ENCODE results near the gene NLRP10.
"Not testable (repeated sequence)": the region's sequence is repeated elsewhere in the genome, so short reads cannot be mapped to it uniquely, and the experiment has no call there.

NLRP10 gene

DNA sequence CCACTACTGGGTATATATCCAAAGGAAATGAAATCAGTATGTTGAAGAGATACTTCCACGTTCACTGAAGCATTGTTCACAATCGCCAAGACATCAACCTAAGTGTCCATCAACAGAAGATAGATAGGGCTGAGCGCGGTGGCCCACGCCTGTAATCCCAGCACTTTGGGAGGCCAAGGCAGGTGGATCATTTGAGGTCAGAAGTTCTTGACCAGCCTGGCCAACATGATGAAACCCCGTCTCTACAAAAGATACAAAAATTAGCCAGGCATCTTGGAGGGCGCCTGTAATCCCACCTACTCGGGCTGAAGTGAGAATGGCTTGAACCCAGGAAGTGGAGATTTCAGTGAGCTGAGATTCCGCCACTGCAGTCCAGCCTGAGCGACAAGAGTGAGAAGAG, 34.5 kb upstream of the NLRP10 start:
- H3K4me1 ChIP-seq (ENCODE audit: control insufficient read depth, insufficient read depth, low read length): no peaks in the 10 kb centered on the region
- H3K27me3 ChIP-seq (ENCODE audit: control insufficient read depth, insufficient read depth, low read length): no peaks in the 10 kb centered on the region
- no peaks in the 10 kb centered on the region for H3K9me3 ChIP-seq (ENCODE audit: control insufficient read depth, low read length)
- H3K4me3 ChIP-seq (ENCODE audit: low read length): no peak overlapping the region
- H3K9ac ChIP-seq (ENCODE audit: low read length): no peak overlapping the region
- peaks cover 13% of the 10 kb centered on the region for H3K36me3 ChIP-seq (ENCODE audit: control insufficient read depth, insufficient read depth, low read length)

GRCh38 chr11:7994581-7995278, 29.5 kb upstream of the NLRP10 start:
- H3K27me3 ChIP-seq (ENCODE audit: control insufficient read depth, insufficient read depth, low read length): no peaks in the 10 kb centered on the region
- H3K9me3 ChIP-seq (ENCODE audit: control insufficient read depth, low read length): no peaks in the 10 kb centered on the region
- peaks cover 19% of the 10 kb centered on the region for H3K36me3 ChIP-seq (ENCODE audit: control insufficient read depth, insufficient read depth, low read length)
- no peak overlapping the region for H3K9ac ChIP-seq (ENCODE audit: low read length)
- H3K4me3 ChIP-seq (ENCODE audit: low read length): no peak overlapping the region
- H3K4me1 ChIP-seq (ENCODE audit: control insufficient read depth, insufficient read depth, low read length): no peaks in the 10 kb centered on the region

- H3K27me3 ChIP-seq (ENCODE audit: control insufficient read depth, insufficient read depth, low read length); H3K9me3 ChIP-seq (ENCODE audit: control insufficient read depth, low read length); H3K36me3 ChIP-seq (ENCODE audit: control insufficient read depth, insufficient read depth, low read length); H3K4me1 ChIP-seq (ENCODE audit: control insufficient read depth, insufficient read depth, low read length): not testable (repeated sequence)
- Histone ChIP-seq H3K9ac (ENCODE audit: low read length) (peak overlapping the region; percentile 70), H3K4me3 (ENCODE audit: low read length) (peak overlapping the region; percentile 61)
Measured at GRCh38 chr11:7987560-7987883, 22.3 kb upstream of the NLRP10 start.

GRCh38 chr11:7986768-7987559, 21.7 kb upstream of the NLRP10 start, which contains the start of gene EIF3F:
Gene EIF3F (plus strand): TSS chr11:7987337. CDS start chr11:7987353, 16 bp downstream.
- Histone ChIP-seq H3K4me3 (ENCODE audit: low read length) (peak within 1 kb of the TSS; percentile 61), H3K27me3 (ENCODE audit: control insufficient read depth, insufficient read depth, low read length) (no peaks in the 10 kb centered on the region), H3K9ac (ENCODE audit: low read length) (peak within 1 kb of the TSS; percentile 83), H3K9me3 (ENCODE audit: control insufficient read depth, low read length) (no peaks in the 10 kb centered on the region), H3K4me1 (ENCODE audit: control insufficient read depth, insufficient read depth, low read length) (peaks cover 7% of the 10 kb centered on the region), H3K36me3 (ENCODE audit: control insufficient read depth, insufficient read depth, low read length) (no peaks in the 10 kb centered on the region)

DNA sequence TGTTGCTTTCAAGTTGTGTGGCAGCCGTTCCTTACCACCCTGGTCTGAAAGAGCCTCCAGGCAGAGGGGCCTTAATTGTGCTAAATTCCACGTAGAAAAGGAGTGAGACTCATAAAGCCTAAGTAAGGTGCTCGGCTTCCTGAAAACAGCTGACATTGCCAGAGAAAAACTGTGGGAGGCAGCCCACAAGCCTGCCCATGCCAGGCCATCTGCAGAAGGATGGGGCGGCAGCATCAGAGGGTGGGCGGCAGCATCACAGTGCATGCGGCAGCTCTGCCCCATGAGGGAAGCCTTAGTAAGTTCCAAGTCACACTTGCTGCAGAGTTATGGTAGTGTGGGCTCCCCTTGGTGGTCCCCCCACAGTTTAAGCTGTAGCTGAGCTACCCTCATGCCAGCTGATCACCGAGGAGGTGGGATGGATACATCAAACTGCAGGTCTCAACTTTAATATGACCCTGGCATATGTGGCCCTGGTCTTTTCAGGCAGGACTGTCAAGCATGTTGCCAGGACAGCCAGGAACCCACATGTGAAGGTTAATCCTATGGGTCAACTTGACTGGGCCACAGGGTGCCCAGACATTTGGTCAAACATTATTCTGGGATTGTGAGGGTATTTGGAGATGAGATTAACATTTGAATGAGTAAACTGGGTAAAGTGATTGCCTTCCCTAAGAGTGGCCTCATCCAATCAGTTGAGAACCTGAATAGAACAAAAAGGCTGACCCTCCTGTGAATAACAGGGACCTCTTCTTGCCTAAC, 18.8 kb upstream of the NLRP10 start:
- no peaks in the 10 kb centered on the region for H3K27me3 ChIP-seq (ENCODE audit: control insufficient read depth, insufficient read depth, low read length)
- no peak overlapping the region for H3K9ac ChIP-seq (ENCODE audit: low read length)
- H3K4me1 ChIP-seq (ENCODE audit: control insufficient read depth, insufficient read depth, low read length): peaks cover 7% of the 10 kb centered on the region
- H3K36me3 ChIP-seq (ENCODE audit: control insufficient read depth, insufficient read depth, low read length): no peaks in the 10 kb centered on the region
- no peak overlapping the region for H3K4me3 ChIP-seq (ENCODE audit: low read length)
- no peaks in the 10 kb centered on the region for H3K9me3 ChIP-seq (ENCODE audit: control insufficient read depth, low read length)

DNA sequence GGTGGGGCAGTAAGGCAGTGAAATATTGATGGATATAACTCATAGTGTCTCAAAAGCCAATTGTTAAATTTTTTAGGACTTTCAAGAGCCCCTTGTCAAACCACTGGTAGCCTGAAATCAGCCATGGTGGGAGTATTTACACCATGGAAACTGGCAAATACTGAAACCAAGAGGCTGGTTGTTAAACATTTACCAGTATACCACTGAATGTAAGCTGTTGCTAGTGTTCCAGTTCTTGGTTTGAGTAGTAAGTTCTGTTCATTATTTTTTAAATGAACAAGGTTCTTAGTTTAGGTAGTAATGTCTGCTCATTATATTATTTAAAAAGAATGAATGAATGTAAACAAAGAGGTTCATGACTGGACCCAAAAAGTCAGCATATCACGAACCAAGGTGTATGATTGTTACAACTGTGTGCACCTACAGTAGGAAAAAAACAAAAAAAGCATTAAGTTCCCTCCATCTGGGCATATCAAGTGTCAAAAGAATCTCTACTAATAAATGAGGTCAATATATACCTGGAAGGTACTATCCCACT, 17.4 kb upstream of the NLRP10 start:
- Histone ChIP-seq H3K4me3 (ENCODE audit: low read length) (no peak overlapping the region), H3K4me1 (ENCODE audit: control insufficient read depth, insufficient read depth, low read length) (peaks cover 7% of the 10 kb centered on the region), H3K27me3 (ENCODE audit: control insufficient read depth, insufficient read depth, low read length) (no peaks in the 10 kb centered on the region), H3K9ac (ENCODE audit: low read length) (no peak overlapping the region), H3K9me3 (ENCODE audit: control insufficient read depth, low read length) (no peaks in the 10 kb centered on the region), H3K36me3 (ENCODE audit: control insufficient read depth, insufficient read depth, low read length) (no peaks in the 10 kb centered on the region)

DNA sequence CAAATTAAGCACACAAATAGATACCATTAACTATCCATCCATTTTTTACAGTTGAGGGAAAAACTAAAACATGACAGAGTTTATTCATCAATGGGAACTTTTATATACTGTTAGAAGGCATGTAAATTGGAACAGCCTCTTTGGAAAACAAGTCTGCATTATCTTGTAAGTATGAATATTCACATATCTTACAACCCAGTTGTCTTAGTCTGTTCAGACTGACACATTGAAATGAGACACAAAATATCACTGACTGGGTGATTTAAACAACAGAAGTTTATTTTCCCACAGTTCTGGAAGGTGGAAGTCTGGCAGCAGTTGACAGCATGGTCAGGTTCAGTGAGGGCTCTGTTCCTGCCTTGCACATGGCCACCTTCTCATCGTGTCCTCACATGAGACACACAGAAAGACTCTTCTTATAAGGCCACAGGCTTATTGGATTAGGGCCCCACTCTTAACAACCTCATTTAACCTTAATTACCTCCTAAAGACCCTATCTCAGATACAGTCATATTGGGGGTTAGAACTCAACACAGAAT, 16.4 kb upstream of the NLRP10 start:
- H3K4me3 ChIP-seq (ENCODE audit: low read length): no peak overlapping the region
- H3K27me3 ChIP-seq (ENCODE audit: control insufficient read depth, insufficient read depth, low read length): no peaks in the 10 kb centered on the region
- H3K36me3 ChIP-seq (ENCODE audit: control insufficient read depth, insufficient read depth, low read length): no peaks in the 10 kb centered on the region
- no peaks in the 10 kb centered on the region for H3K9me3 ChIP-seq (ENCODE audit: control insufficient read depth, low read length)
- H3K4me1 ChIP-seq (ENCODE audit: control insufficient read depth, insufficient read depth, low read length): peaks cover 6% of the 10 kb centered on the region
- no peak overlapping the region for H3K9ac ChIP-seq (ENCODE audit: low read length)

- Histone ChIP-seq H3K9me3 (ENCODE audit: control insufficient read depth, low read length) (no peaks in the 10 kb centered on the region), H3K36me3 (ENCODE audit: control insufficient read depth, insufficient read depth, low read length) (no peaks in the 10 kb centered on the region), H3K27me3 (ENCODE audit: control insufficient read depth, insufficient read depth, low read length) (no peaks in the 10 kb centered on the region), H3K4me1 (ENCODE audit: control insufficient read depth, insufficient read depth, low read length) (no peaks in the 10 kb centered on the region), H3K4me3 (ENCODE audit: low read length) (no peak overlapping the region), H3K9ac (ENCODE audit: low read length) (no peak overlapping the region)
Measured at GRCh38 chr11:7977232-7977917, 12.1 kb upstream of the NLRP10 start.

- Histone ChIP-seq H3K4me1 (ENCODE audit: control insufficient read depth, insufficient read depth, low read length) (no peaks in the 10 kb centered on the region), H3K4me3 (ENCODE audit: low read length) (no peak overlapping the region), H3K27me3 (ENCODE audit: control insufficient read depth, insufficient read depth, low read length) (no peaks in the 10 kb centered on the region), H3K36me3 (ENCODE audit: control insufficient read depth, insufficient read depth, low read length) (no peaks in the 10 kb centered on the region), H3K9me3 (ENCODE audit: control insufficient read depth, low read length) (no peaks in the 10 kb centered on the region), H3K9ac (ENCODE audit: low read length) (no peak overlapping the region)
Measured at GRCh38 chr11:7974668-7975067, 9.4 kb upstream of the NLRP10 start.

DNA sequence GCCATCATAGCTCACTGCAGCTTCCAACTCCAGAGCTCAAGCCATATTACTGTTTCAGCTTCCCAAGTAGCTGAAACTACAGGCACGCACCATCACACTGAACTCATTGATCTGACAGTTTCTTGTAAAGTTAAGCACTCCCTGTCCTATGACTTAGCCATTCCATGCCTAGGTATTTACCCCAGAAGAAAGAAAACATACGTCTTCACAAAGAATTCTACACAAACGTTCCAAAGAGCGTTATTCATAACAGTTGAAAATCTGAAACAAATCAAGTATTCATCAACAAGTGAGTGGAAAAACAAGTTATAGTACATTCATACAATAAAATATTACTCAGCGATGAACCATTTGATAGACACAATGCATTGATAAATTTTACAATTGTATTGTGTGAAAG, 7.8 kb upstream of the NLRP10 start:
- H3K4me3 ChIP-seq (ENCODE audit: low read length): no peak overlapping the region
- H3K36me3 ChIP-seq (ENCODE audit: control insufficient read depth, insufficient read depth, low read length): no peaks in the 10 kb centered on the region
- H3K27me3 ChIP-seq (ENCODE audit: control insufficient read depth, insufficient read depth, low read length): no peaks in the 10 kb centered on the region
- no peaks in the 10 kb centered on the region for H3K4me1 ChIP-seq (ENCODE audit: control insufficient read depth, insufficient read depth, low read length)
- H3K9ac ChIP-seq (ENCODE audit: low read length): no peak overlapping the region
- no peaks in the 10 kb centered on the region for H3K9me3 ChIP-seq (ENCODE audit: control insufficient read depth, low read length)

DNA sequence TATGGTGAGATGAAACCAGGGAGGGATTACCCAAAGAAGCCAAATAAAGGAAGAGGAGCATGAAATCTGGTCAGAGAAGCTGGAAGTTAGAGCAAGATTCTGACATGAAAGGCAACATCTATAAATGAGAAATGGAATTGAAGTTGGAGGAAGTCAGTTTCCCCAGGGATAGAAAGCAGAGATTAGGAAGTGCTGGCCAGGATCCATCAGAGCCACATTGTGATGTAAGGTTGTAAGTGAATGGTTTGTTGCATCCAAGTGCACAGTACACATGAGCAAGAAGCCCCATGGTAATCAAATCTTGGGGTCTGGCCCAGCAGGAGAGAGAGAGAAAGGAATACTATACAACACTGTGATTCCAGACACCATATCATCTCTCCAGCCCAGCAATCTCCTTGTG, 6.6 kb upstream of the NLRP10 start:
- no peak overlapping the region for H3K9ac ChIP-seq (ENCODE audit: low read length)
- H3K27me3 ChIP-seq (ENCODE audit: control insufficient read depth, insufficient read depth, low read length): no peaks in the 10 kb centered on the region
- no peaks in the 10 kb centered on the region for H3K9me3 ChIP-seq (ENCODE audit: control insufficient read depth, low read length)
- no peak overlapping the region for H3K4me3 ChIP-seq (ENCODE audit: low read length)
- no peaks in the 10 kb centered on the region for H3K4me1 ChIP-seq (ENCODE audit: control insufficient read depth, insufficient read depth, low read length)
- H3K36me3 ChIP-seq (ENCODE audit: control insufficient read depth, insufficient read depth, low read length): no peaks in the 10 kb centered on the region
